SK-N-SH (cell line): ENCODE data around the gene PLEKHG2. TPM values are rescaled to one million over a fixed set of nuclear protein-coding genes. Genes with fewer than 3 reads are reported as not detected.

ENCODE experiments used
- CTCF ChIA-PET: fragments of 300-600, 350-600 bp; formaldehyde crosslinking; extraction: SDS; loops from one replicate; lab custom pipeline; 2021; lab: Yijun Ruan, JAX
- POLR2A ChIA-PET: fragments of 350-600 bp; sonication (Branson Sonifier 250); formaldehyde crosslinking; extraction: SDS; loops from one replicate; lab custom pipeline; 2020; ENCODE audit warnings: antibody characterized with exemption, inconsistent platforms; lab: Yijun Ruan, JAX
- DNase-seq: peaks from one replicate; pipeline ENCODE4 v3.0.0; 2012
- H2AFZ ChIP-seq: fragments of 200-600 bp; sonication (generic); 2 replicates; pipeline ENCODE4 v1.8.1; 2016; ENCODE audit warnings: antibody characterized with exemption, mild to moderate bottlenecking, low read depth
- H3F3A ChIP-seq: fragments of 200-600 bp; sonication (generic); replicated peaks from 2 replicates; pipeline ENCODE3; 2016; ENCODE audit warnings: antibody characterized with exemption, mild to moderate bottlenecking; ENCODE audit not compliant: insufficient read depth
- H3K27ac ChIP-seq, 2 experiments: fragments of 200-500 bp in 1 of 2; fragments of 200-600 bp in 1 of 2; sonication (Bioruptor generic) in 1 of 2; sonication (generic), shearing (Covaris generic) in 1 of 2; 2 replicates each; pipeline versions ENCODE4 v1.5.1 to v1.6.1; 2014 to 2016; ENCODE audit warnings: low read depth in 2 of 2, inconsistent platforms in 1 of 2, low read length in 1 of 2, mild to moderate bottlenecking in 1 of 2, mixed read lengths in 1 of 2
- H3K27me3 ChIP-seq: fragments of 200-600 bp; sonication (generic), shearing (Covaris generic); 2 replicates; pipeline ENCODE4 v1.6.1; 2016; ENCODE audit warnings: mixed run types; ENCODE audit not compliant: insufficient read depth
- H3K36me3 ChIP-seq, 2 experiments: fragments of 200-500 bp in 1 of 2; fragments of 200-600 bp in 1 of 2; sonication (Bioruptor generic) in 1 of 2; sonication (generic) in 1 of 2; replicated peaks in 1 of 2; 2 replicates each; pipeline versions ENCODE3 to v1.5.1; 2014 to 2016; ENCODE audit warnings: low read length in 1 of 2, mild to moderate bottlenecking in 1 of 2; ENCODE audit not compliant: insufficient read depth in 2 of 2, control insufficient read depth in 1 of 2
- H3K4me1 ChIP-seq, 2 experiments: fragments of 200-500 bp in 1 of 2; fragments of 200-600 bp in 1 of 2; sonication (Bioruptor generic) in 1 of 2; sonication (generic), shearing (Covaris generic) in 1 of 2; 2 replicates each; pipeline versions ENCODE4 v1.5.1 to v1.6.1; 2014 to 2016; ENCODE audit warnings: low read depth in 1 of 2, low read length in 1 of 2, mixed run types in 1 of 2; ENCODE audit not compliant: insufficient read depth in 2 of 2, control insufficient read depth in 1 of 2
- H3K4me2 ChIP-seq: fragments of 200-600 bp; sonication (generic), shearing (Covaris generic); 2 replicates; pipeline ENCODE4 v1.6.1; 2017; ENCODE audit warnings: mixed run types
- H3K4me3 ChIP-seq, 2 experiments: fragments of 200-500 bp in 1 of 2; fragments of 200-600 bp in 1 of 2; sonication (Bioruptor generic) in 1 of 2; sonication (generic), shearing (Covaris generic) in 1 of 2; 2 replicates each; pipeline versions ENCODE4 v1.5.1 to v1.8.1; 2014 to 2016; ENCODE audit warnings: low read depth in 2 of 2, inconsistent platforms in 1 of 2, low read length in 1 of 2, mild to moderate bottlenecking in 1 of 2, mixed read lengths in 1 of 2, moderate library complexity in 1 of 2
- H3K79me2 ChIP-seq: fragments of 200-600 bp; sonication (generic); 2 replicates; pipeline ENCODE4 v1.8.1; 2017; ENCODE audit warnings: mild to moderate bottlenecking; ENCODE audit not compliant: insufficient read depth
- H3K9ac ChIP-seq: fragments of 200-600 bp; sonication (generic); 2 replicates; pipeline ENCODE4 v1.6.1; 2017; ENCODE audit warnings: mixed run types
- H3K9me2 ChIP-seq: fragments of 200-600 bp; sonication (generic); 2 replicates; pipeline ENCODE4 v1.6.1; 2017; ENCODE audit warnings: mixed run types
- H3K9me3 ChIP-seq: fragments of 200-600 bp; sonication (generic); 2 replicates; pipeline ENCODE4 v1.6.1; 2017; ENCODE audit warnings: mixed run types, mild to moderate bottlenecking, moderate library complexity
- H4K20me1 ChIP-seq: fragments of 200-600 bp; sonication (generic); 2 replicates; pipeline ENCODE4 v1.6.1; 2017; ENCODE audit warnings: mild to moderate bottlenecking, mixed run types; ENCODE audit not compliant: insufficient read depth
- ELF1 ChIP-seq: IDR thresholded peaks from 2 replicates; pipeline ENCODE4 v1.4.0; 2012
- EP300 ChIP-seq, 2 experiments: IDR thresholded peaks; 2 replicates each; pipeline versions ENCODE4 v1.4.0 to v1.6.1; 2012; ENCODE audit warnings: borderline replicate concordance in 1 of 2, low read depth in 1 of 2, low read length in 1 of 2
- EZH2phosphoT487 ChIP-seq: fragments of 200-600 bp; sonication (generic); IDR thresholded peaks from 2 replicates; pipeline ENCODE4 v1.6.1; 2017; ENCODE audit warnings: low read depth, mixed run types, mild to moderate bottlenecking, antibody characterized with exemption, moderate library complexity, borderline replicate concordance
- GABPA ChIP-seq: IDR thresholded peaks from 2 replicates; pipeline ENCODE4 v1.4.0; 2012; ENCODE audit warnings: low read depth, mild to moderate bottlenecking
- GATA2 ChIP-seq: sonication (generic); formaldehyde crosslinking; IDR thresholded peaks from 2 replicates; pipeline ENCODE4 v1.5.0; 2020; ENCODE audit warnings: mild to moderate bottlenecking, missing genetic modification reagents
- JUND ChIP-seq: IDR thresholded peaks from 2 replicates; pipeline ENCODE4 v1.4.0; 2012
- MEF2A ChIP-seq: IDR thresholded peaks from 2 replicates; pipeline ENCODE4 v1.4.0; 2012; ENCODE audit warnings: low read depth, borderline replicate concordance
- MXI1 ChIP-seq: IDR thresholded peaks from 2 replicates; pipeline ENCODE4 v1.6.1; 2012; ENCODE audit warnings: mild to moderate bottlenecking, low read depth, low read length, improper control_type of control experiment
- NRF1 ChIP-seq: IDR thresholded peaks from 2 replicates; pipeline ENCODE4 v1.6.1; 2012; ENCODE audit warnings: low read depth, mild to moderate bottlenecking, low read length
- POLR2AphosphoS5 ChIP-seq: IDR thresholded peaks from 2 replicates; pipeline ENCODE4 v1.6.1; 2012; ENCODE audit warnings: low read depth, low read length
- REST ChIP-seq: IDR thresholded peaks from 2 replicates; pipeline ENCODE4 v1.6.1; 2012; ENCODE audit warnings: mild to moderate bottlenecking, low read depth, low read length, moderate library complexity
- RFX5 ChIP-seq: IDR thresholded peaks from 2 replicates; pipeline ENCODE4 v1.6.1; 2012; ENCODE audit warnings: mild to moderate bottlenecking, improper control_type of control experiment, low read length
- SMC3 ChIP-seq: IDR thresholded peaks from 2 replicates; pipeline ENCODE4 v1.6.1; 2012; ENCODE audit warnings: low read depth, low read length, improper control_type of control experiment
- TAF1 ChIP-seq: IDR thresholded peaks from 2 replicates; pipeline ENCODE4 v1.6.1; 2012; ENCODE audit warnings: low read depth, mild to moderate bottlenecking, low read length, moderate library complexity, borderline replicate concordance
- WGBS: methylation state at CpG from one replicate; pipeline ENCODE4 v1.1.6; 2017; ENCODE audit warnings: low lambda C conversion rate; 5-methylcytosine and 5-hydroxymethylcytosine counted together
- polyA plus RNA-seq, 3 experiments: library from polyadenylated mRNA; depleted of rRNA; stranded (reverse); fragments of >200 nt; gene quantifications; 2 replicates each; pipeline ENCODE4 v1.2.3, GENCODE V29; 2012
- TF ChIP-seq, protein P1 (sequence below): fragments of 200-600 bp; sonication (generic); IDR thresholded peaks from 2 replicates; pipeline ENCODE4 v1.6.1; 2017; ENCODE audit warnings: antibody characterized with exemption, mild to moderate bottlenecking, moderate library complexity
- TF ChIP-seq, protein P2 (sequence below): IDR thresholded peaks from 2 replicates; pipeline ENCODE4 v1.4.0; 2012; ENCODE audit warnings: low read depth, borderline replicate concordance

The PLEKHG2 gene
- polyA plus RNA-seq, 1 of the 3 experiments (the other 2 are of a cell fraction): 13.6 TPM

DNA sequence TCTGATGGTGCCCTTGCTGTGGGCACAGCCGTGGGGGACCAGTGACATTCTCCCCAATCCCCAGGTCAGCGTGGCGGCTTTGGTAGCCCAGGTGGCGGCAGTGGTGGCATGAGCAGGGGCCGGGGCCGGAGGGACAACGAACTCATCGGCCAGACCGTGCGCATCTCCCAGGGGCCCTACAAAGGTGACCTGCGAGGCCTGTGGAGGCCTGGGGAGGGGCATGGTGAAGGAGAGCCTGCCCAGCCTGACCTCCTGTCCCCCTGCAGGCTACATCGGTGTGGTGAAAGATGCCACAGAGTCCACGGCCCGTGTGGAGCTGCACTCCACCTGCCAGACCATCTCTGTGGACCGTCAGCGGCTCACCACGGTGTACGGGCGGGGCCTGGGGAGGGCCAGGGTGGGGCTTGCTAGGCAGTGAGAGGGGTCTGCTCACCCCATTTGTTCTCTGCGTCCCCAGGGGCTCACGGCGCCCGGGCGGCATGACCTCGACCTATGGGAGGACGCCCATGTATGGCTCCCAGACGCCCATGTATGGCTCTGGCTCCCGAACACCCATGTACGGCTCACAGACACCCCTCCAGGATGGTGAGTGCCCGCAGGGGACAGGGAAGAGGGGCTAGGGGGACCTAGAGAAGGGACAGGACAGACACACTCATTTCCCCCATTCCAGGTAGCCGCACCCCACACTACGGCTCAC lies 60.4 kb downstream of the PLEKHG2 start (continued):
- TF ChIP-seq REST: no peak
- TF ChIP-seq POLR2AphosphoS5: no peak
- no peak for TF ChIP-seq MEF2A
- no peak for TF ChIP-seq EZH2phosphoT487
- TF ChIP-seq, protein P1, sequence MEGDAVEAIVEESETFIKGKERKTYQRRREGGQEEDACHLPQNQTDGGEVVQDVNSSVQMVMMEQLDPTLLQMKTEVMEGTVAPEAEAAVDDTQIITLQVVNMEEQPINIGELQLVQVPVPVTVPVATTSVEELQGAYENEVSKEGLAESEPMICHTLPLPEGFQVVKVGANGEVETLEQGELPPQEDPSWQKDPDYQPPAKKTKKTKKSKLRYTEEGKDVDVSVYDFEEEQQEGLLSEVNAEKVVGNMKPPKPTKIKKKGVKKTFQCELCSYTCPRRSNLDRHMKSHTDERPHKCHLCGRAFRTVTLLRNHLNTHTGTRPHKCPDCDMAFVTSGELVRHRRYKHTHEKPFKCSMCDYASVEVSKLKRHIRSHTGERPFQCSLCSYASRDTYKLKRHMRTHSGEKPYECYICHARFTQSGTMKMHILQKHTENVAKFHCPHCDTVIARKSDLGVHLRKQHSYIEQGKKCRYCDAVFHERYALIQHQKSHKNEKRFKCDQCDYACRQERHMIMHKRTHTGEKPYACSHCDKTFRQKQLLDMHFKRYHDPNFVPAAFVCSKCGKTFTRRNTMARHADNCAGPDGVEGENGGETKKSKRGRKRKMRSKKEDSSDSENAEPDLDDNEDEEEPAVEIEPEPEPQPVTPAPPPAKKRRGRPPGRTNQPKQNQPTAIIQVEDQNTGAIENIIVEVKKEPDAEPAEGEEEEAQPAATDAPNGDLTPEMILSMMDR: no peak
- no peak for TF ChIP-seq TAF1

GRCh38 chr19:39473443-39473960 lies 61.0 kb downstream of the PLEKHG2 start:
- H2AFZ ChIP-seq: no peak overlapping the region
- no peak overlapping the region for H3K4me2 ChIP-seq
- H3F3A ChIP-seq: peaks cover 13% of the 10 kb centered on the region
- no peak overlapping the region for H3K9ac ChIP-seq
- CTCF ChIA-PET: interaction anchor here (0.6 to 5.5 kb wide), 22 partner anchors 8 to 174 kb away, joined by 3 to 96 read pairs (median 6); partner anchors contain the start of genes EID2, EID2B and SELENOV
- H3K9me2 ChIP-seq: no peaks in the 10 kb centered on the region
- H3K36me3 ChIP-seq: peaks cover 13 to 66% of the 10 kb centered on the region in 2 experiments
- no peaks in the 10 kb centered on the region for H3K4me1 ChIP-seq
- TF ChIP-seq MXI1 (no peak), ELF1 (no peak), GATA2 (CRISPR knock-in tag) (no peak), EZH2phosphoT487 (no peak), SMC3 (no peak), GABPA (no peak), JUND (no peak), EP300 (IDR thresholded peaks at IDR 0.05; ENCODE audit: borderline replicate concordance in 1 of 2, low read depth in 1 of 2, low read length in 1 of 2) (no peak), RFX5 (no peak), NRF1 (no peak), TAF1 (no peak)
- TF ChIP-seq, protein P2, sequence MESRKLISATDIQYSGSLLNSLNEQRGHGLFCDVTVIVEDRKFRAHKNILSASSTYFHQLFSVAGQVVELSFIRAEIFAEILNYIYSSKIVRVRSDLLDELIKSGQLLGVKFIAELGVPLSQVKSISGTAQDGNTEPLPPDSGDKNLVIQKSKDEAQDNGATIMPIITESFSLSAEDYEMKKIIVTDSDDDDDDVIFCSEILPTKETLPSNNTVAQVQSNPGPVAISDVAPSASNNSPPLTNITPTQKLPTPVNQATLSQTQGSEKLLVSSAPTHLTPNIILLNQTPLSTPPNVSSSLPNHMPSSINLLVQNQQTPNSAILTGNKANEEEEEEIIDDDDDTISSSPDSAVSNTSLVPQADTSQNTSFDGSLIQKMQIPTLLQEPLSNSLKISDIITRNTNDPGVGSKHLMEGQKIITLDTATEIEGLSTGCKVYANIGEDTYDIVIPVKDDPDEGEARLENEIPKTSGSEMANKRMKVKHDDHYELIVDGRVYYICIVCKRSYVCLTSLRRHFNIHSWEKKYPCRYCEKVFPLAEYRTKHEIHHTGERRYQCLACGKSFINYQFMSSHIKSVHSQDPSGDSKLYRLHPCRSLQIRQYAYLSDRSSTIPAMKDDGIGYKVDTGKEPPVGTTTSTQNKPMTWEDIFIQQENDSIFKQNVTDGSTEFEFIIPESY: no peak
- DNase-seq: no peak
- H3K4me3 ChIP-seq: no peak overlapping the region
- no peaks in the 10 kb centered on the region for H4K20me1 ChIP-seq
- no peak overlapping the region for H3K27ac ChIP-seq
- H3K27me3 ChIP-seq: no peaks in the 10 kb centered on the region
- H3K79me2 ChIP-seq: no peaks in the 10 kb centered on the region
- WGBS: 83% methylated on average over 11 of the region's 11 CpGs
- POLR2A ChIA-PET: no interaction called here
- H3K9me3 ChIP-seq: no peaks in the 10 kb centered on the region
